HEK293 (cell line): ENCODE data around the gene ACMSD.

ENCODE experiments used
- CTCF ChIA-PET: fragments of 350-600 bp; formaldehyde crosslinking; extraction: SDS; loops from one replicate; lab custom pipeline; 2021; ENCODE audit warnings: antibody characterized with exemption; lab: Yijun Ruan, JAX
- POLR2A ChIA-PET: fragments of 300-600 bp; formaldehyde crosslinking; extraction: SDS; loops from one replicate; lab custom pipeline; 2020; ENCODE audit warnings: antibody characterized with exemption, inconsistent platforms; lab: Yijun Ruan, JAX
- H3K27ac ChIP-seq: fragments of 200-500 bp; sonication (Bioruptor generic); 2 replicates; pipeline ENCODE4 v1.5.1; 2014; ENCODE audit warnings: low read depth, low read length, control low read depth, inconsistent platforms; ENCODE audit errors: extremely low read depth
- H3K36me3 ChIP-seq, 2 experiments: fragments of 200-500 bp in 1 of 2; sonication (Bioruptor generic) in 1 of 2; 1 replicate in 1 of 2; 2 replicates in 1 of 2; pipeline ENCODE4 v1.5.1; 2014 to 2017; ENCODE audit warnings: inconsistent platforms in 2 of 2, low read length in 2 of 2; ENCODE audit not compliant: control insufficient read depth in 2 of 2, insufficient read depth in 1 of 2
- H3K4me1 ChIP-seq: fragments of 200-500 bp; sonication (Bioruptor generic); 2 replicates; pipeline ENCODE4 v1.5.1; 2014; ENCODE audit warnings: mild to moderate bottlenecking, low read length, inconsistent platforms; ENCODE audit not compliant: control insufficient read depth, insufficient read depth
- H3K4me3 ChIP-seq: 2 replicates; pipeline ENCODE4 v1.5.1; 2011; ENCODE audit warnings: low read depth, mild to moderate bottlenecking, control low read depth, low read length, moderate library complexity
- H3K9me3 ChIP-seq: fragments of 200-500 bp; sonication (Bioruptor generic); 2 replicates; pipeline ENCODE4 v1.5.1; 2014; ENCODE audit warnings: low read depth, low read length, inconsistent platforms; ENCODE audit not compliant: control insufficient read depth, insufficient read depth
- ATF2 ChIP-seq: fragments of 450-650 bp; formaldehyde crosslinking; IDR thresholded peaks from 2 replicates; pipeline ENCODE4 v1.5.1; 2016; ENCODE audit warnings: missing biosample characterization, missing genetic modification characterization, low read depth
- EGR2 ChIP-seq: fragments of 450-650 bp; formaldehyde crosslinking; IDR thresholded peaks from 2 replicates; pipeline ENCODE4 v1.5.1; 2016; ENCODE audit warnings: low read depth, missing biosample characterization, missing genetic modification characterization
- KLF1 ChIP-seq: fragments of 450-650 bp; formaldehyde crosslinking; IDR thresholded peaks from 2 replicates; pipeline ENCODE4 v1.5.1; 2016; ENCODE audit warnings: missing biosample characterization, missing genetic modification characterization
- PBX3 ChIP-seq: sonication (generic); formaldehyde crosslinking; IDR thresholded peaks from 2 replicates; pipeline ENCODE4 v1.8.1; 2022; ENCODE audit warnings: mild to moderate bottlenecking, moderate library complexity, missing genetic modification reagents
- PRDM4 ChIP-seq: fragments of 450-650 bp; formaldehyde crosslinking; IDR thresholded peaks from 2 replicates; pipeline ENCODE4 v1.5.1; 2017; ENCODE audit warnings: missing biosample characterization, missing genetic modification characterization
- YY2 ChIP-seq: fragments of 450-650 bp; formaldehyde crosslinking; IDR thresholded peaks from 2 replicates; pipeline ENCODE4 v1.5.1; 2016; ENCODE audit warnings: missing biosample characterization, missing genetic modification characterization
- ZBTB7A ChIP-seq: fragments of 450-650 bp; formaldehyde crosslinking; IDR thresholded peaks from 2 replicates; pipeline ENCODE4 v1.5.1; 2016; ENCODE audit warnings: low read depth, missing biosample characterization, missing genetic modification characterization
- ZFP3 ChIP-seq: fragments of 450-650 bp; formaldehyde crosslinking; IDR thresholded peaks from 2 replicates; pipeline ENCODE4 v1.5.1; 2016; ENCODE audit warnings: low read depth, missing biosample characterization, missing genetic modification characterization
- ZFP41 ChIP-seq: fragments of 450-650 bp; formaldehyde crosslinking; IDR thresholded peaks from 2 replicates; pipeline ENCODE4 v1.5.1; 2016; ENCODE audit warnings: missing biosample characterization, missing genetic modification characterization, borderline replicate concordance
- ZFP69B ChIP-seq: fragments of 450-650 bp; formaldehyde crosslinking; IDR thresholded peaks from 2 replicates; pipeline ENCODE4 v1.5.1; 2016; ENCODE audit warnings: missing biosample characterization, missing genetic modification characterization
- ZNF157 ChIP-seq: fragments of 450-650 bp; formaldehyde crosslinking; IDR thresholded peaks from 2 replicates; pipeline ENCODE4 v1.5.1; 2016; ENCODE audit warnings: missing biosample characterization, missing genetic modification characterization
- ZNF184 ChIP-seq: fragments of 450-650 bp; IDR thresholded peaks from 2 replicates; pipeline ENCODE4 v1.5.1; 2018; ENCODE audit warnings: missing biosample characterization, mild to moderate bottlenecking, missing genetic modification characterization
- ZNF324 ChIP-seq: fragments of 450-650 bp; formaldehyde crosslinking; IDR thresholded peaks from 2 replicates; pipeline ENCODE4 v1.5.1; 2016; ENCODE audit warnings: missing biosample characterization, missing genetic modification characterization
- ZNF335 ChIP-seq: fragments of 450-650 bp; formaldehyde crosslinking; conservative IDR thresholded peaks from 2 replicates; pipeline ENCODE4 v1.5.1; 2016; ENCODE audit warnings: missing biosample characterization, missing genetic modification characterization
- ZNF549 ChIP-seq: fragments of 450-650 bp; IDR thresholded peaks from 2 replicates; pipeline ENCODE4 v1.5.1; 2018; ENCODE audit warnings: missing biosample characterization, missing genetic modification characterization, mild to moderate bottlenecking, inconsistent platforms, moderate library complexity
- ZNF626 ChIP-seq: fragments of 450-650 bp; sonication (Bioruptor Pico); formaldehyde crosslinking; IDR thresholded peaks from 2 replicates; pipeline ENCODE4 v1.5.1; 2018; ENCODE audit warnings: missing biosample characterization, missing genetic modification characterization, inconsistent platforms
- TF ChIP-seq, protein P1 (sequence below): fragments of 450-650 bp; formaldehyde crosslinking; IDR thresholded peaks from 2 replicates; pipeline ENCODE4 v1.5.1; 2016; ENCODE audit warnings: missing biosample characterization, missing genetic modification characterization, borderline replicate concordance
- TF ChIP-seq, protein P2 (sequence below): fragments of 450-650 bp; formaldehyde crosslinking; IDR thresholded peaks from 2 replicates; pipeline ENCODE4 v1.5.1; 2017; ENCODE audit warnings: missing biosample characterization, missing genetic modification characterization
- TF ChIP-seq, protein P3 (sequence below): fragments of 450-650 bp; IDR thresholded peaks from 2 replicates; pipeline ENCODE4 v1.5.1; 2018; ENCODE audit warnings: missing biosample characterization, missing genetic modification characterization
- TF ChIP-seq, protein P4 (sequence below): fragments of 450-650 bp; formaldehyde crosslinking; IDR thresholded peaks from 2 replicates; pipeline ENCODE4 v1.5.1; 2016; ENCODE audit warnings: missing biosample characterization, missing genetic modification characterization
- TF ChIP-seq, protein P5 (sequence below): fragments of 450-650 bp; formaldehyde crosslinking; IDR thresholded peaks from 2 replicates; pipeline ENCODE4 v1.5.1; 2017; ENCODE audit warnings: missing biosample characterization, missing genetic modification characterization

Gene ACMSD

GRCh38 chr2:134855709-134856108 lies 17.3 kb downstream of the ACMSD start:
- Histone ChIP-seq H3K4me3 (no peak overlapping the region), H3K36me3 (no peaks in the 10 kb centered on the region), H3K9me3 (no peaks in the 10 kb centered on the region), H3K4me1 (no peaks in the 10 kb centered on the region), H3K27ac (no peak overlapping the region)
- CTCF ChIA-PET: no interaction called here
- TF ChIP-seq PRDM4 (no peak), ATF2 (tag by site-specific recombination) (no peak), ZNF157 (no peak), ZNF184 (no peak), ZBTB7A (tag by site-specific recombination) (no peak), ZNF324 (tag by site-specific recombination) (no peak), EGR2 (tag by site-specific recombination) (no peak), YY2 (tag by site-specific recombination) (no peak)
- TF ChIP-seq, protein P1, sequence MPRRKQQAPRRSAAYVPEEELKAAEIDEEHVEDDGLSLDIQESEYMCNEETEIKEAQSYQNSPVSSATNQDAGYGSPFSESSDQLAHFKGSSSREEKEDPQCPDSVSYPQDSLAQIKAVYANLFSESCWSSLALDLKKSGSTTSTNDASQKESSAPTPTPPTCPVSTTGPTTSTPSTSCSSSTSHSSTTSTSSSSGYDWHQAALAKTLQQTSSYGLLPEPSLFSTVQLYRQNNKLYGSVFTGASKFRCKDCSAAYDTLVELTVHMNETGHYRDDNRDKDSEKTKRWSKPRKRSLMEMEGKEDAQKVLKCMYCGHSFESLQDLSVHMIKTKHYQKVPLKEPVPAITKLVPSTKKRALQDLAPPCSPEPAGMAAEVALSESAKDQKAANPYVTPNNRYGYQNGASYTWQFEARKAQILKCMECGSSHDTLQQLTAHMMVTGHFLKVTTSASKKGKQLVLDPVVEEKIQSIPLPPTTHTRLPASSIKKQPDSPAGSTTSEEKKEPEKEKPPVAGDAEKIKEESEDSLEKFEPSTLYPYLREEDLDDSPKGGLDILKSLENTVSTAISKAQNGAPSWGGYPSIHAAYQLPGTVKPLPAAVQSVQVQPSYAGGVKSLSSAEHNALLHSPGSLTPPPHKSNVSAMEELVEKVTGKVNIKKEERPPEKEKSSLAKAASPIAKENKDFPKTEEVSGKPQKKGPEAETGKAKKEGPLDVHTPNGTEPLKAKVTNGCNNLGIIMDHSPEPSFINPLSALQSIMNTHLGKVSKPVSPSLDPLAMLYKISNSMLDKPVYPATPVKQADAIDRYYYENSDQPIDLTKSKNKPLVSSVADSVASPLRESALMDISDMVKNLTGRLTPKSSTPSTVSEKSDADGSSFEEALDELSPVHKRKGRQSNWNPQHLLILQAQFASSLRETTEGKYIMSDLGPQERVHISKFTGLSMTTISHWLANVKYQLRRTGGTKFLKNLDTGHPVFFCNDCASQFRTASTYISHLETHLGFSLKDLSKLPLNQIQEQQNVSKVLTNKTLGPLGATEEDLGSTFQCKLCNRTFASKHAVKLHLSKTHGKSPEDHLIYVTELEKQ (tag by site-specific recombination): no peak
- TF ChIP-seq, protein P2, sequence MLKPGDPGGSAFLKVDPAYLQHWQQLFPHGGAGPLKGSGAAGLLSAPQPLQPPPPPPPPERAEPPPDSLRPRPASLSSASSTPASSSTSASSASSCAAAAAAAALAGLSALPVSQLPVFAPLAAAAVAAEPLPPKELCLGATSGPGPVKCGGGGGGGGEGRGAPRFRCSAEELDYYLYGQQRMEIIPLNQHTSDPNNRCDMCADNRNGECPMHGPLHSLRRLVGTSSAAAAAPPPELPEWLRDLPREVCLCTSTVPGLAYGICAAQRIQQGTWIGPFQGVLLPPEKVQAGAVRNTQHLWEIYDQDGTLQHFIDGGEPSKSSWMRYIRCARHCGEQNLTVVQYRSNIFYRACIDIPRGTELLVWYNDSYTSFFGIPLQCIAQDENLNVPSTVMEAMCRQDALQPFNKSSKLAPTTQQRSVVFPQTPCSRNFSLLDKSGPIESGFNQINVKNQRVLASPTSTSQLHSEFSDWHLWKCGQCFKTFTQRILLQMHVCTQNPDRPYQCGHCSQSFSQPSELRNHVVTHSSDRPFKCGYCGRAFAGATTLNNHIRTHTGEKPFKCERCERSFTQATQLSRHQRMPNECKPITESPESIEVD (tag by site-specific recombination): no peak
- TF ChIP-seq, protein P3, sequence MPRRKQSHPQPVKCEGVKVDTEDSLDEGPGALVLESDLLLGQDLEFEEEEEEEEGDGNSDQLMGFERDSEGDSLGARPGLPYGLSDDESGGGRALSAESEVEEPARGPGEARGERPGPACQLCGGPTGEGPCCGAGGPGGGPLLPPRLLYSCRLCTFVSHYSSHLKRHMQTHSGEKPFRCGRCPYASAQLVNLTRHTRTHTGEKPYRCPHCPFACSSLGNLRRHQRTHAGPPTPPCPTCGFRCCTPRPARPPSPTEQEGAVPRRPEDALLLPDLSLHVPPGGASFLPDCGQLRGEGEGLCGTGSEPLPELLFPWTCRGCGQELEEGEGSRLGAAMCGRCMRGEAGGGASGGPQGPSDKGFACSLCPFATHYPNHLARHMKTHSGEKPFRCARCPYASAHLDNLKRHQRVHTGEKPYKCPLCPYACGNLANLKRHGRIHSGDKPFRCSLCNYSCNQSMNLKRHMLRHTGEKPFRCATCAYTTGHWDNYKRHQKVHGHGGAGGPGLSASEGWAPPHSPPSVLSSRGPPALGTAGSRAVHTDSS (tag by site-specific recombination): no peak
- POLR2A ChIA-PET: no interaction called here

- ChIA-PET POLR2A (no interaction called here), CTCF (interaction anchor here (0.5 kb wide), 1 partner anchor 417 kb away, joined by 3 read pairs; no protein-coding TSS in a partner anchor)
- no peaks in the 10 kb centered on the region for H3K4me1 ChIP-seq
- TF ChIP-seq, protein P4, sequence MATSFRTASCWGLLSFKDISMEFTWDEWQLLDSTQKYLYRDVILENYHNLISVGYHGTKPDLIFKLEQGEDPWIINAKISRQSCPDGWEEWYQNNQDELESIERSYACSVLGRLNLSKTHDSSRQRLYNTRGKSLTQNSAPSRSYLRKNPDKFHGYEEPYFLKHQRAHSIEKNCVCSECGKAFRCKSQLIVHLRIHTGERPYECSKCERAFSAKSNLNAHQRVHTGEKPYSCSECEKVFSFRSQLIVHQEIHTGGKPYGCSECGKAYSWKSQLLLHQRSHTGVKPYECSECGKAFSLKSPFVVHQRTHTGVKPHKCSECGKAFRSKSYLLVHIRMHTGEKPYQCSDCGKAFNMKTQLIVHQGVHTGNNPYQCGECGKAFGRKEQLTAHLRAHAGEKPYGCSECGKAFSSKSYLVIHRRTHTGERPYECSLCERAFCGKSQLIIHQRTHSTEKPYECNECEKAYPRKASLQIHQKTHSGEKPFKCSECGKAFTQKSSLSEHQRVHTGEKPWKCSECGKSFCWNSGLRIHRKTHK (tag by site-specific recombination): no peak
- no peak for TF ChIP-seq ZNF335 (tag by site-specific recombination)
- TF ChIP-seq ZFP69B (tag by site-specific recombination): no peak
- no peak for TF ChIP-seq ZNF549 (tag by site-specific recombination)
- TF ChIP-seq ZFP41: no peak
- no peak for TF ChIP-seq KLF1 (tag by site-specific recombination)
- TF ChIP-seq, protein P5, sequence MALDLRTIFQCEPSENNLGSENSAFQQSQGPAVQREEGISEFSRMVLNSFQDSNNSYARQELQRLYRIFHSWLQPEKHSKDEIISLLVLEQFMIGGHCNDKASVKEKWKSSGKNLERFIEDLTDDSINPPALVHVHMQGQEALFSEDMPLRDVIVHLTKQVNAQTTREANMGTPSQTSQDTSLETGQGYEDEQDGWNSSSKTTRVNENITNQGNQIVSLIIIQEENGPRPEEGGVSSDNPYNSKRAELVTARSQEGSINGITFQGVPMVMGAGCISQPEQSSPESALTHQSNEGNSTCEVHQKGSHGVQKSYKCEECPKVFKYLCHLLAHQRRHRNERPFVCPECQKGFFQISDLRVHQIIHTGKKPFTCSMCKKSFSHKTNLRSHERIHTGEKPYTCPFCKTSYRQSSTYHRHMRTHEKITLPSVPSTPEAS: no peak
- no peak for TF ChIP-seq ZNF626 (tag by site-specific recombination)
- TF ChIP-seq PBX3: no peak
- no peak for TF ChIP-seq ZFP3 (tag by site-specific recombination)
Observed at GRCh38 chr2:134858245-134858644, 19.8 kb downstream of the ACMSD start.

More at GRCh38 chr2:134858245-134858644, 19.8 kb downstream of the ACMSD start:
- no peak overlapping the region for H3K27ac ChIP-seq
- no peak overlapping the region for H3K4me3 ChIP-seq
- no peaks in the 10 kb centered on the region for H3K36me3 ChIP-seq
- H3K9me3 ChIP-seq: no peaks in the 10 kb centered on the region
